Osteocyte (in vitro differentiated cells): ENCODE data around the gene TBC1D17. TPM values are rescaled to one million over a fixed set of nuclear protein-coding genes. Genes with fewer than 3 reads are reported as not detected.

Source experiments
- DNase-seq: peaks from one replicate; pipeline ENCODE4 v3.0.0; 2021; ENCODE audit warnings: mixed read lengths; ENCODE audit not compliant: unreplicated experiment; ENCODE audit errors: extremely low spot score
- H3K27ac Mint-ChIP-seq: one replicate; pipeline ENCODE4 v1.8.0; 2021; ENCODE audit warnings: mild to moderate bottlenecking, mixed read lengths; ENCODE audit not compliant: unreplicated experiment
- H3K27me3 Mint-ChIP-seq: one replicate; pipeline ENCODE4 v1.8.0; 2021; ENCODE audit warnings: mixed read lengths; ENCODE audit not compliant: unreplicated experiment
- H3K36me3 Mint-ChIP-seq: one replicate; pipeline ENCODE4 v1.8.0; 2021; ENCODE audit warnings: mixed read lengths; ENCODE audit not compliant: unreplicated experiment
- H3K4me1 Mint-ChIP-seq: one replicate; pipeline ENCODE4 v1.8.0; 2021; ENCODE audit warnings: mixed read lengths; ENCODE audit not compliant: unreplicated experiment
- H3K4me3 Mint-ChIP-seq: one replicate; pipeline ENCODE4 v1.8.0; 2021; ENCODE audit warnings: mild to moderate bottlenecking, moderate library complexity, mixed read lengths; ENCODE audit not compliant: unreplicated experiment
- H3K9me3 Mint-ChIP-seq: one replicate; pipeline ENCODE4 v1.8.0; 2021; ENCODE audit warnings: mixed read lengths; ENCODE audit not compliant: unreplicated experiment
- total RNA-seq: library from RNA; stranded (reverse); gene quantifications from 2 replicates; pipeline ENCODE4 v1.2.1, GENCODE V29; 2021
- TF ChIP-seq, protein P1 (sequence below): fragments of 200-600 bp; sonication (generic); IDR thresholded peaks from 2 replicates; pipeline ENCODE4 v1.5.0; 2021; ENCODE audit warnings: antibody characterized with exemption, mild to moderate bottlenecking, moderate library complexity

The TBC1D17 gene
- total RNA-seq, 1 donor from 2014 or later: 71.9 TPM

DNA sequence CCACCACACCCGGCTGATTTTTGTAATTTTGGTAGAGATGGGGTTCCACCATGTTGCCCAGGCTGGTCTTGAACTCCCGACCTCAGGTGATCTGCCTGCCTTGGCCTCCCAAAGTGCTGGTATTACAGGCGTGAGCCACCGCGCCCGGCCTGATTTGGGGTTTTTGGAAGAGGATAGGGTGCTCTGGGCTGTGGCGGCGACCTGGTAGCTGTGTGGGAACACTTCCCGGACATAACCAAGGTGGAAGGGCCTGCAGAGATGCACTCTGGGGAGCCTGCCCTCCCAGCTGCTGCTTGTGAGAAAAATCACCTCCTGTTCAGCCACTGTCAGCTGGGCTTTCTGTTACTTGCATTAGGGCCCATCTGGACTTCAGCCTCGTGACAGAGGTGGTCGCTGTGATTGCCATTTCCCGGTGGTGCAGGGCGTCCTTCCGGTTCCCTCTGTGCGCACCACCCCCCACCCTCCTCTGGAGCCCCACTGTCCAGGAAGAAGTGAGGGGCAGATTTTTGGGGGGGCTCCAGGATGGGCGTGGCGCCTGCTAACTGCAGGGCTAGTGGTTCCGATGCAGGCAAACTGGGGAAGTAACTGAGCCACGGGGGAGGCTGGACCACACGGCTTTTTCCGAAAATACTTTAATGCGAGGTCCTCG lies 11.7 kb downstream of the TBC1D17 start:
- TF ChIP-seq, protein P1, sequence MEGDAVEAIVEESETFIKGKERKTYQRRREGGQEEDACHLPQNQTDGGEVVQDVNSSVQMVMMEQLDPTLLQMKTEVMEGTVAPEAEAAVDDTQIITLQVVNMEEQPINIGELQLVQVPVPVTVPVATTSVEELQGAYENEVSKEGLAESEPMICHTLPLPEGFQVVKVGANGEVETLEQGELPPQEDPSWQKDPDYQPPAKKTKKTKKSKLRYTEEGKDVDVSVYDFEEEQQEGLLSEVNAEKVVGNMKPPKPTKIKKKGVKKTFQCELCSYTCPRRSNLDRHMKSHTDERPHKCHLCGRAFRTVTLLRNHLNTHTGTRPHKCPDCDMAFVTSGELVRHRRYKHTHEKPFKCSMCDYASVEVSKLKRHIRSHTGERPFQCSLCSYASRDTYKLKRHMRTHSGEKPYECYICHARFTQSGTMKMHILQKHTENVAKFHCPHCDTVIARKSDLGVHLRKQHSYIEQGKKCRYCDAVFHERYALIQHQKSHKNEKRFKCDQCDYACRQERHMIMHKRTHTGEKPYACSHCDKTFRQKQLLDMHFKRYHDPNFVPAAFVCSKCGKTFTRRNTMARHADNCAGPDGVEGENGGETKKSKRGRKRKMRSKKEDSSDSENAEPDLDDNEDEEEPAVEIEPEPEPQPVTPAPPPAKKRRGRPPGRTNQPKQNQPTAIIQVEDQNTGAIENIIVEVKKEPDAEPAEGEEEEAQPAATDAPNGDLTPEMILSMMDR: no peak
- Mint-ChIP-seq H3K4me3 (no peak overlapping the region), H3K4me1 (peaks cover 8% of the 10 kb centered on the region), H3K9me3 (no peaks in the 10 kb centered on the region), H3K27ac (no peak overlapping the region), H3K27me3 (peaks cover 6% of the 10 kb centered on the region), H3K36me3 (peaks cover 7% of the 10 kb centered on the region)
- no peak for DNase-seq

DNA sequence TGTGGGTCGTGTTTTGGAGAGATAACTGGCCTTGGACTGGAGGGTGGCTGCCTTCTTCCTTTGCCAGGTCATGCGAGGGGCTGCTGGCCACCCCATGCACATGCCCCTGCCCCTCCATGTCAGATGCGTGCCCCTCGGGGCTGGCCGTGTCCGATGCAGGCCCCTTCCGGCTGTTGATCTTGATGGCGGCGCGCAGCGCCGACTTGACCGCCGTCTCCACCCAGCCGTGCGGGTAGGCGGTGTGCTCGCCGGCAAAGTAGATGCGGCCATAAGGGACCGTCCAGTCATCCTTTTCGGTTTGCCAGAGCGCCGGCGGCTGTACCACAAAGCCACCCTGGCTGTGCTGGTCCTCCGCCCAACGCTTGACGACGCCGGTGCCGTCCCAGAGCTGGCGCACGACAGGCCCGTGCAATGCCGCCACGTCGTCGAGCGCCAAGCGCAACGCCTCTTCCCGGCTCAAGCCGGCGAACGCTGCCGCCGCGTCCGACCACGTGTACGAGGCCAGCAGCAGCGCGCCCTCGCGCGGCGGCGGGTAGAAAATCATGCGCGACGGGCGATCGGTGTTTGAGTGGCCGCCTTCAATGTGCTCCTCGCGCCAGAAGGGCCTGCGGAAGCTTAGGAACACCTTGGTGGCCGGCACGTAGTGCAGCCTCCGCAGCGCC lies 12.3 kb downstream of the TBC1D17 start:
- Mint-ChIP-seq H3K4me1 (peaks cover 8% of the 10 kb centered on the region), H3K36me3 (peaks cover 2% of the 10 kb centered on the region), H3K27me3 (peaks cover 6% of the 10 kb centered on the region), H3K9me3 (no peaks in the 10 kb centered on the region), H3K4me3 (peak overlapping the region; percentile 60), H3K27ac (no peak overlapping the region)
- DNase-seq: no peak
- TF ChIP-seq, protein P1: peak; percentile 75

DNA sequence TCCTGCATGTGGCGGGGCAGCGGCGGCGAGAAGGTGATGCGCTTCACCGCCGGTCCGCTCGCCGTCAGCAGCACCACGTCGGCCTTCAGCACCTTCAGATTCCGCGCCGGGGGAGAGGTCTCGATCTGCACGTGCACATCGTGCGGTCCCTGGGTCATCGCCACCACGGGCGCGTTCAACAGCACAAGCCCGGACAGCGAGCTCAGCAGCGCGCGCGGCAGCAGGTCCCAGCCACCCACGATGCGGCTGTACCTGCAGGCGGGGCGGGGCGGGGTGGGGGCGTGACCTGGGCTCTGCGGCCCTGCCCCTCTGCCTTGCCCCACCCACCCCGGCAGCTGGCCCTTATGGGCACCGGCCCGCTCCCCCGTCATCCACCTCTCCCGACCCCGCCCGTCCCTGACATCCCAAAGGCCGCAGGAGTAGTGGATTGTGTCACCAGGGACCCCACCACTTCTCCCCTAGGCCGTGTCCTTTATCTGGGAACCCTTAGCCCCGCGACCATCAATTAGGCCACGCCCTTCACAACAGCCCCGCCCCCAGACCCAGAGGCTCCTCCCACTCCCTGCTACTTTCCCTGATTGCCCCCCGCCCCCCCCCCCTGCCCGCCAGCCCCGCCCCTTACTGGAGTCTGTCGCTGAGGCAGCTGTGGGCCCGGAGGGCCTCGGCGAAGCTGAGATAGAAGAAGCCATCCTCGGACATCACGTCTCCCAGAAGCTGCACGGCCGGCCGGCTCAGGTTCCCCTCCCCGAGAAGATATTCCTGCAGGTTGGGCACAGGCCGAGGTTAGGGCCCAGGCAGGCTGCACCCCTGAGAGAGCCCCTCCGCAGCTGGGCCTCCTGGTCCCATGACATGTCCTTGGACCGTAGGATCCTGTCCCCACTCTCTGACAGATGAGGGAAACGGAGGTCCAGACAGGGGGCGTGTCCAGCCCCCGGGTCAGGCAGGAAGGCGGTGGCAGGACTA lies 13.1 kb downstream of the TBC1D17 start:
- Mint-ChIP-seq H3K27me3 (peaks cover 6% of the 10 kb centered on the region), H3K4me3 (peak overlapping the region; percentile 60), H3K27ac (no peak overlapping the region), H3K36me3 (no peaks in the 10 kb centered on the region), H3K9me3 (no peaks in the 10 kb centered on the region), H3K4me1 (peaks cover 8% of the 10 kb centered on the region)
- DNase-seq: no peak
- TF ChIP-seq, protein P1: peak; percentile 1

DNA sequence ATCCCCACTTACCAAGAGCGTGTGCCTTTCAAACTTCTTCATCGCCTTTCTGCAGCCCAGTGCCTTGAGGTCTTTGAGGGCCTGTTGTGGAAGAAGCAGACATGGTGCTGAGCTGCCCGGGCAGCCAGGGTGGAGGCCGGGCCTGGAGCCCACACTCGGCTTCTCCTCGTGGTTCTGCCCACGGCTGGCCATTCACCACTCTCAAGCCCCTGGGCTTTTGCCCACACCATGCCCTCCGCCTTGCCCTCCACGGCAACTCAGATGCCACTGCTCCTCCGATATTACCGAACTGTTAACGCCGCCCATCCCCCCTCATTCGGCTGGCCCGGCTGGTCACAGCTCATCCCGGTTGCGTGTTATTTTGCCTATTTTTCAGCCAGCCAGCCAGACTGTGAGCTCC lies 13.9 kb downstream of the TBC1D17 start:
- peaks cover 8% of the 10 kb centered on the region for H3K4me1 Mint-ChIP-seq
- no peaks in the 10 kb centered on the region for H3K36me3 Mint-ChIP-seq
- no peak for DNase-seq
- H3K27me3 Mint-ChIP-seq: peaks cover 6% of the 10 kb centered on the region
- TF ChIP-seq, protein P1: no peak
- H3K4me3 Mint-ChIP-seq: no peak overlapping the region
- no peaks in the 10 kb centered on the region for H3K9me3 Mint-ChIP-seq
- H3K27ac Mint-ChIP-seq: no peak overlapping the region
